GM15510 (cell line): ENCODE data around the gene SLC9A7.

ENCODE experiments used
- POLR2A ChIP-seq: IDR thresholded peaks from 3 replicates; pipeline ENCODE4 v1.6.1; 2011; ENCODE audit warnings: borderline replicate concordance; ENCODE audit not compliant: insufficient read length; ENCODE audit errors: extremely low read depth

Gene SLC9A7

DNA sequence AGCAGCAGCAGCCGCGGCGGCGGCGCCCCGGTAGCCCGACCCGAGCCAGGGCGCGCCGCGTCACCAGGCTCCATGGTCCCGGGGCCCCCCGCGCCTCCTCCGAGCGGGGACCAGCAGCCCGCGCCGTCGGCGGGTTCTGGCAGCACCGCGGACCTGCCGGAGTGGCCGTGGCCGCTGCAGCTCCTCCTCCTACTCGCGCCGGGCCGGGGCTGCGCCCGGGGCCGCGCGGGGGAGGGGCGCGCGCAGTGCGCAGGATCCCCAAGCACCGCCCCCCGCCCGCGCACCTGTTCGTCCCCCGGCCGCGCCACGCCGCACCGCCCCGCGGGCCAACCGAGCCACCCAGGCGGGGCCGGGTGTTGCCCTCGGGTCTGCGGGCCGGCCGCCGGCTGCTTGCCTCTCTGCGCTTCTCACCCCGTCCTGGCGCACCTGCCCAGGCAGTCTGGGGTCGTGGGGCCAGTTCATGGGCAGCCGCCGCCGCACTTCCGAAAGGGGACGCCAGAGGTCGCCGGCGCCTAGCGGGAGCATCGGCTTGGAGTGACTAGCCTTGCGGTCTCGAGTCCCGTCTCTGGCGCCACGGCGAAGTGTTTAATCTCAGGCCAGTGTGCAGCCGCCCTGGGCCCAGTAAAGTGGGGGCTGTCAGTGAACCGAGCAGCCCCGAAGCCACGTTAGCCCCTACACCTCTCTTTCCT lies at the start of gene SLC9A7:
SLC9A7 (minus strand) TSS at position 163 of the 689 bp plus-strand sequence; CDS start at position 74, 89 bp downstream.
- peak; percentile 76 for TF ChIP-seq POLR2A

DNA sequence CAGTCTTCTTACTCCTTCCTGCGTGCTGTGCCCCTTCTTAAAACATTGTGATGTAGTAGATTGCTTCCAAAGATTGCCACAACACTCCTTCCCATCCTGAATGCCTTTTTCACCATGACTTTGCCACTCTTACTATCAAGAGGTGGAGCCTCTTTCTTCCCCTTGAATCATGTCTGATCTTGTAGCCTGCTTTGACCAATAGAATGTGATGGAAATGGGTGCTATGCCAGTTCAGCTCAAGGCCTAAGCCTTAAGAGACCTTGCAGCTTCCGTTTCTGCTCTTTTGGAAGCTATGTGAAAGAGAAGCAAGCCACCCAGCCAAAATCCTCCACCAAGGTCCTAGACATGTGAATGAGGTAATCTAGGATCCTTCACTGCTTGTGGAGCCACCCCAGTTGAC lies 46.4 kb upstream of the SLC9A7 start:
- no peak for TF ChIP-seq POLR2A

DNA sequence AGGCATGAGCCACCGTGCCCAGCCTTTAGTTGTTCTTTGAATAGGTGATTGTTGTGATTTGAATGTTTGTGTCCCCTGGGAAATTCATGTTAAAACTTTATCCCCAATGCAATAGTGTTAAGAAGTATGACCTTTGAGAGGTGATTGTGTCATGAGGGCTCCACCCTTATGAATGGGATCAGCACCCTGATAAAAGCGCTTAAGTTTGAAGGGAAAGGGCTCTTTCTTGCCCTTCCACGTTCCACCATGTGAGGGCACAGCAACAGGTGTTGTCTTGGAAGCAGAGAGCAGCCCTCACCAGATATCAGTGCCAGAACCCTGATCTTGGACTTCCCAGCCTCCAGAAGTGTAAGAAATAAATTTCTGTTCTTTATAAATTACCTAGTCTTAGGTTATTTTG lies 44.2 kb upstream of the SLC9A7 start:
- no peak for TF ChIP-seq POLR2A

DNA sequence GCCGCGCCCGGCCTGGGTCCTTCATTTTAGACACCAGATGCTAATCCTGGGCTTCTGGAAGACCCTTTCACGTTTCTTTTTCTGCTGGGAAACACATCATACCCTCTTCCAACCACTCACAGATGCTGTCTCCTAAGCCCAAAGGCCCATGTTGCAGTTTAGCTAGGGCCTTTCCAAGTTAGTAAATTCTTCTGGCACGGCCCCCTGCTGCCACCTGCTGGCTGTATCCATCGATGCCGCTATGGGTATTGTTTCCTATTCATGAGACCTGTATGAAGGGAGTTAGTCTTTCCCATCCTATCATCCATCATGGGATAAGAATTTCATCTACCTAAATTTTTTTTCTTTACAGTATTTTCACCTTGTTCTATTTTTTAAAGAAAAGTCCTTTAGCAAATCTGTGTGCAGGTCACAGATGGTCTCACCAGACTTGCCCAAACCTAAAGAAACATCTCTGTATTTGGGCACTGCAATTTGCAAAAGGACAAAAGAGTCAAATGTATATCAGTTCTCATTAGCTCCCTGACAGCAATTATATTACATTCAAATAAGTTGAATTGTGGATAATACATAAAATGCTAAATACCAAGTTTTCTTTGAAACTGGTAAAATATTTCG lies 37.8 kb upstream of the SLC9A7 start:
- no peak for TF ChIP-seq POLR2A

DNA sequence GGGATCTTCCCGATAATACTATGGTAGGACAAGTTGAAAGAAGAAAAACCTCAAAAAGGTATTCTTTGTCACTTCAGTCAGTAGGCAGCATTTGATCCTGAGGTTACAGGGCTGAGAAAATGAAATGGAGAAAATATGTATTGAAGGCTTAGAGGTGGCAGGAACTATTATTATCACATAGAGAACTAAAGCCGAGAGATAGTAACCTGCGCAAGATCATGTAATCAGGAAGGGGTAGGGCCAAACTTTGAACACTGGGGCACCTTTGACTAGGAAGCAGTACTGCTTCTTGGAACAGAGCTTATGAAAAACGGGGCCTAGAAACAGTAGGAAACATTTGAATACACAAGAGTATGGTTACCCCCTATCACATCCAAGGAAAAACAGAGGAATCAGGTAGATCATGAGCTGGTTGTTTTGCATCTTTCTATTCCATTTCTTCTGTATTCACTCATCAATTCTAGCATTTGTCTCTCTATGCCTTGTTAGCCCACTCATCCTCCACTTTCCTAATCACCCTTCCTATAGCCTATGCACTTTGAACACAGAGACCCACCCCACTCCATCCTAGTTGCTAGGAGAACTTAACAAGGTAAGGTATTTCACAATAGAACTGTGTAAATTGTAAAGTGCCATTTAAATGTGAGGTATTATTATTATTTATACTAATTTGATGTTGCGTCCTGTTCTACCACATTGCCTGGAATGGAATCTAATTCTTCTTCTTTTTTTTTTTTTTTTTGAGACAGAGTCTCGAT lies 34.6 kb upstream of the SLC9A7 start:
- TF ChIP-seq POLR2A = no peak

DNA sequence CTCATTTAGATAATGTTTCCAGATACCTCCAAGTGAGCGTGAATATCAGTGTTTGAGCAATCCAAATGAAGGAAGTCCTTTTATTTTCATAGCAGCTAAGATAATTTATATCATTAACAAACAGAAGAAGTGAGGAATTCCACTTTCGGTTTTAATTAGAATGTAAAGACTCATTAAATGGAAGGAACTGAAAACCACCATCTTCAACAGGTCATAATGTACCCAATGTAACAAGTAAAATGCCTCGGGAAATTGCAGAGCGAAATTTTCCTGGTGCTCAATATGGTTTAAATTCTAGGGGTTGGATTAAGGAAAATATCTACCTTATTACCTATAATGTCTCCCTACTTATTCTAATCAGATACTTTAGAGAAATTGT lies 33.9 kb upstream of the SLC9A7 start:
- no peak for TF ChIP-seq POLR2A

DNA sequence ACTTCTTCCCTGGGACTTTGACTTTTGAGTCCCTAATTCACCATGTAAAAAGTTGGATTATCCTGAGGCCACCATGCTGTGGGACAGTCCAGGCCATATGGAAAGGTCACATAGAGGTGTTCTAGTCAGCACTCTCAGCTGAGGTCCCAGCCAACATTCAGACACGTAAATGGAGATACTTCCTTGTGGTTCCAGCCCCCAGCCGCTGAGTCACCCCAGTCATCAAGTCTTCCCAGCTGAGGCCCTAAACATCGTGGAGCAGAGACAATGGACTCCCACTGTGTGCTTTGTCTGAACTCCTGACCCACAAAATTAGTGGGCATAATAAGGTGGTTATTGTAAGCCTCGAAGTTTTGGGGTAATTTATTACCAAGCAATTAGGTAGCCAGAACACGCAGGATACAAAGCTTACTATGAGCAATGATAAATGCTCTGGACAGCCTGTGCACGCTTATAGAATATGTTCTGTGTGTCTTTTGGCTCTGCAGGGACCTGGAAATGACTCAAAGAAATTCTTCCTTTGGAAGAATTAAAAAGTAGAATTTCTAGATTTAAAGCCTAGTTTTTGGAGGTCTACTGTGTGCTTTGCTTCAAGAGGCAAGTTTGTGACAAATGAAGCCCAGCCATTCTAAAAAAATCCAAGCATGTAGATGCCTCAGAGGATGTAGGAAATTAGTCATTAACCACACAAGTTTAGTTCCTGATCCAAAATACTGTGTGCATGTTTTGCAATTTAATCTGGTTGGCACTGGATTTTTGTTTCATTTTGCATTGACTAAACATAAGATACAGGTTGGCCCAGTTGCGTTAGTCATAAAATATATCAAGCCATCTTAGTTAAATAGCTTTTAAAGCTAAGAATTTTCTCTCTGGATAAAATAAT lies 33.2 kb upstream of the SLC9A7 start:
- TF ChIP-seq POLR2A = no peak

DNA sequence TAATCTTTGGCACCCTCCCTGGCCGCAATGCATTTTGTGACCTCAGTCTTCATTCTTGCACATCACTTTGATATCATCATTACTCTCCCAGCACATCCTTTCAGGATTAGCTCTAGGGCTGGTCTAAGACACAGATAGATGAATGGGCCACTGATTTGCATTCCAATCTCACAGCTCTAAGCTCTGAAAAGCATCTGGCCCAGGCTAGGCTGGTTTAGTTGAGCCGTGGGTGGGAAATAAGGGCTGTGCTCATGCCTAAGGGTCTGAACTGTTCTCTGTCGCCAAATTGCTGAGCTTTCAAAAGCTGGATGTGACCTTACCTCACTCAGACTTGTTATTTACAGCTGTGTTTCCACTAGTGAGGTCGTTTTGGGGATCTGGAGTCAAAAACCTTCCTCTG lies 30.0 kb upstream of the SLC9A7 start:
- no peak for TF ChIP-seq POLR2A

DNA sequence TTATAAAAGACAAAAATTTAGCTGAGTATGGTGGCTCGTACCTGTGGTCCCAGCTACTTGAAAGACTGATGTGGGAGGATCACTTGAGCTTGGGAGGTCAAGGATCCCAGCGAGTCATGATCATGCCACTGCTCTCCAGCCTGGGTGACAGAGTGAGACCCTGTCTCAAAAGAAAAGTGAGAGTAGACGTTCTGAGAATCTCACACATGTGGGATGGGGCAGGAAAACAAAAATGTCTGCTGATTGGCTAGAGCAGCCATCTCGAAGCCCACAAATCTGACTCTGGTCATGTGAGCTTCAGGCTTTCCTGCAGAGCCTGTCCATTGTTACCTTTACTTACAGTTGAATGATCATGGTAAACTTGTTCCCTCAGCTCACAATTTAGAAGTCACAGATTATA lies 23.1 kb upstream of the SLC9A7 start:
- no peak for TF ChIP-seq POLR2A

DNA sequence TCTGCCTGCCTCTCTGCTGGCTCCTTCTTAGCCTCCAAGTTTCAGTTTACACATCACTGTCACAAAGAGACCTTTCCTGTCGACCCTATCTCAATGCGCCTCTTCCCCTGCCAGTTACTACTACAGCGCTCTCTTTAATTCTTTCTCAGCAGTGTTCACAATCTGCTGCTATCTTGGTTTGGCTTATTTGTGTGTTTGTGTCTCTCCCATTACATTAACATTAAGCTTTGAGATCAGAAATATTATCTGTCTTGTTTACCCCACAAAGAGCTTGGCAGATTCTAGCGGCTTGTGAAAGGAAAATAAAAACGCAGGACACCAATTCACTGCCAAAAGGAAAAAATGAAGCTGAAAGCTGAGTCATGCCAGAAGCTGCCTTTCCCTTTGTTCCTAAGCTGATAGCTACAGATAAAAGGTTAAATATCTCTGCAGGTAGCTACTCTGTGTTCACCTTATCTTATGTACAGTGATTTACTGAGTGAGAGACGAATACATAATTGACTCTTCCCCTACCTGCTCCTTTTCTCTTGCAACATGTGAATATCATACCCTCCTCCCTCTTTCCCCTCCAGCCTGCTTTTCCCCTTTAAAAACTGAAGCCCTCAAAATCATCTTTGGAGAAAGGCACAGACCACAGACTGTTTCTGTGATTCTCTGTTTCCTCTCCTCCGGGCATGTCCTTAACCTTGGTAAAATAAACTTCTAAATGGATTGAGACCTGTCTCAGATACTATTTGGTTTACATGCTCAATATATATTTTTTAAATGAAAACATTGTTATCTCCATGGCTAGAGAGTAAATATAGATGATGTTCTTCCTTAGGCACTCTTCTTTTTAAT lies 19.3 kb upstream of the SLC9A7 start:
- no peak for TF ChIP-seq POLR2A

DNA sequence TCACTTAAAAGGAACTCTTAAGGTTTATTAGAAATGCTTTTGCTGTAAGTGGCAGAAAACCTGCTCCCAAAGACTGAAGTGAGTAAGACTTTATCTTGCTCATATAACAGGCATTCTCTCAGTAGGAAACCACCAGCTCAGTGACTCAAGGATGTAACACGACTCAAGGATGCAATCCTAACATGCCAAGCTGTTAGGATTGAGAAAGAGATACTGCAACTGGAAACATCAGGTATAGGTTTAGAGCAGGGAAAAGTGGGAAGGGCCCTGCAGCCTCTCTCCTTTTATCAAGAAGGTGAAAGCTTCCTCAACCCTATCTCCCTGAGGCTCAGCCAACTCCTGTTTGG lies 11.9 kb upstream of the SLC9A7 start:
- TF ChIP-seq POLR2A = no peak

DNA sequence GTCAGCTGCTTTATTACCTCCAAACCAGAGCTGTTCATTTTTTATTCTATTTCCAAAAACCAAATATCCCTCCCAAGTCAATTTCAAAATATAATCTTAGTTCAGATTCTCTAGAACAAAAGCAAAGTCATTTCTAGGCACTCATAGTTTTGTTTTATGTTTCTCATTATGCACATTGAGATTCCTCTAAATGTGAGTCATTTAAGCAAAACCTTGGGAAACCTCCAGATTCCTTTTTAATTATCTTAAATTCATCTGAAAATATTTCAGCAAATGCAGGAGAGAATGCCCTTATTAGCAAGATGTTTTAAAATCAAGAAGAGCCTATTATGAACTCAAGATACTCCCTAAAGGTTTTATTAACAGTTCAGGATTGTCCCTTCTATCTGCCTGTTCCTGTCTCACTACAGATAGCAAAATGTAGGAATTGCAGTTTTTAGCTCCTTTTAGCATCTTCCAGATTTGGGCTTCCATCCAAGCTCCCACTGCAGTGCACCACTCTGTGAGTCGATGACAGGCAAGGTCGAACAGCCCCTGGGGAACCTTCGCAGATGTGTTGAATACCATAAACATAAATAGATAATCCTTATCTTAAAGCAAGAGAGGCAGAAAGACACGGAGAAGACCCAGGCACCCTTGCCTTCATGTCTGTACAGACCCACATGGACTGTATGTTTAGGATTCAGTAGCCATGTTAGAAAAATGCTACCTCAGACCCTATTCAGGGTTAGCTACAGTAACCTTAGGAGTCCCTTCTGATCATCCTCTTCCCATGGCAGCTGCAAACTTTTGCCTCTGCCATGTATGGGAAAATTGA lies 11.3 kb upstream of the SLC9A7 start:
- TF ChIP-seq POLR2A = no peak

DNA sequence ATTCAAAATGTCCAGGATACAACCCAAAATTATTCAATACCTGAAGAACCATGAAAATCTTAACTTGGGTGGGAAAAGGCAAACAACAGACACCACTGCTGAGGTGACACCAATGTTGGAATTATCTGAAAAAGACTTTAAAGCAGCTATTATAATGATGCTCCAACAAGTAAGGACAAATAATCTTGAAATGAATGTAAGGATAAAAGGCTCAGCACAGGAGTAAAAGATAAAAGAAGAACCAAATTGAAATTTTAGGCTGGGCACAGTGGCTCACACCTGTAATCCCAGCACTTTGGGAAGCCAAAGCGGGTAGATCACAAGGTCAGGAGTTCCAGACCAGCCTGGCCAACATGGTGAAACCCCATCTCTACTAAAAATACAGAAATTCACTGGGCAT lies 4.0 kb upstream of the SLC9A7 start:
- TF ChIP-seq POLR2A = no peak

DNA sequence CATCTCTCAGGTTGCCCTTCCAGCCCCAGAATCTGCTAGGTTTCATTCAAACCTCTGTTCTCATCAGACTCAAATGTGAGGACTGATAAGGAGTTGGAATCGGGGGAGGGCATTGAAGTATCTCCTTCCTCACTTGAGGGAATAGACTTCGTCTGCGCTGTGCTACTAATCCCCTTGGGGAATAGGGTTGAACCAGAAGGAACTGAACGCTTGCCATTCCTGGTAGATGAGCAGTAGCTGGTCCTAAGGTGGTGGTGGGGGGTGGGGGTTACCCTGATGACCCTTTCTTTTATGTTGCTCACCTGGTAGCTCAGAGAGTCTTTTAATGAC lies 692 bp upstream of the SLC9A7 start:
- TF ChIP-seq POLR2A = no peak
